AG04449 (cell line): ENCODE data around the gene TAF3.

Source experiments
- CTCF ChIA-PET: fragments of 350-600 bp; formaldehyde crosslinking; extraction: SDS; loops from one replicate; lab custom pipeline; 2021; ENCODE audit warnings: antibody characterized with exemption; lab: Yijun Ruan, JAX
- POLR2A ChIA-PET: fragments of 400-600, 350-600 bp; formaldehyde crosslinking; extraction: SDS; loops from one replicate; lab custom pipeline; 2020; ENCODE audit warnings: antibody characterized with exemption, inconsistent platforms; lab: Yijun Ruan, JAX
- DNase-seq: peaks from one replicate; pipeline ENCODE4 v3.0.0-alpha.2; 2010; ENCODE audit warnings: low read depth, low spot score
- H3K4me3 ChIP-seq: 2 replicates; pipeline ENCODE4 v1.5.1; 2011; ENCODE audit warnings: low read depth, mild to moderate bottlenecking, control low read depth, low read length
- CTCF ChIP-seq: IDR thresholded peaks from one replicate; pipeline ENCODE4 v1.5.1; 2011; ENCODE audit warnings: mild to moderate bottlenecking, moderate library complexity, low read length, control low read depth, inconsistent platforms; ENCODE audit not compliant: insufficient read depth; ENCODE audit errors: missing control alignments

TAF3 gene

GRCh38 chr10:7937315-7937945 is 119.1 kb downstream of the TAF3 start:
- ChIA-PET CTCF (no interaction called here), POLR2A (no interaction called here)
- no peak overlapping the region for H3K4me3 ChIP-seq
- no peak for DNase-seq
- no peak for TF ChIP-seq CTCF

- no peak for TF ChIP-seq CTCF
- no peak overlapping the region for H3K4me3 ChIP-seq
- CTCF ChIA-PET, result no interaction called here
- no peak for DNase-seq
- POLR2A ChIA-PET, result no interaction called here
These were observed 123.3 kb downstream of the TAF3 start for GRCh38 chr10:7941576-7941975.

- DNase-seq, result no peak
- H3K4me3 ChIP-seq, result no peak overlapping the region
- CTCF ChIA-PET, result no interaction called here
- no peak for TF ChIP-seq CTCF
- POLR2A ChIA-PET, result no interaction called here
These were observed 124.0 kb downstream of the TAF3 start for GRCh38 chr10:7942316-7942715.

GRCh38 chr10:7942859-7943258 is 124.6 kb downstream of the TAF3 start:
- ChIA-PET CTCF (no interaction called here), POLR2A (no interaction called here)
- H3K4me3 ChIP-seq, result no peak overlapping the region
- TF ChIP-seq CTCF, result no peak
- no peak for DNase-seq

GRCh38 chr10:7944215-7944480 is 125.8 kb downstream of the TAF3 start:
- TF ChIP-seq CTCF, result no peak
- H3K4me3 ChIP-seq, result no peak overlapping the region
- CTCF ChIA-PET, result no interaction called here
- DNase-seq, result no peak
- POLR2A ChIA-PET, result no interaction called here

GRCh38 chr10:7944537-7944936 is 126.2 kb downstream of the TAF3 start:
- no peak overlapping the region for H3K4me3 ChIP-seq
- DNase-seq, result no peak
- TF ChIP-seq CTCF, result no peak
- CTCF ChIA-PET, result no interaction called here
- POLR2A ChIA-PET, result no interaction called here
